ENCODE measurements around the gene C16orf54.

- TF ChIP-seq CTCF (IDR thresholded peaks at IDR 0.05) (no peak), POLR2A (IDR thresholded peaks at IDR 0.05) (no peak)
Measured at GRCh38 chr16:29736764-29737163, 9.0 kb downstream of the C16orf54 start.
